A549 (cell line): ENCODE data around the gene PAFAH2. TPM values are rescaled to one million over a fixed set of nuclear protein-coding genes. Genes with fewer than 3 reads are reported as not detected.

Experiments
- ATAC-seq, 2 experiments: fragments of 200-7000 bp in 1 of 2; fragments of >200 bp in 1 of 2; cut with Nextera tagmentation in 1 of 2; cut with Tn5 transposase in 1 of 2; 3 replicates each; pipeline versions ENCODE4 v1.8.0 to v1.9.1; 2018 to 2020; ENCODE audit warnings: mild to moderate bottlenecking in 1 of 2, moderate library complexity in 1 of 2
- CTCF ChIA-PET: fragments of 300-600 bp; sonication (Branson Sonifier 250); formaldehyde crosslinking; extraction: SDS; loops from one replicate; lab custom pipeline; 2021; ENCODE audit warnings: antibody characterized with exemption, inconsistent platforms; lab: Yijun Ruan, JAX
- POLR2A ChIA-PET: fragments of 350-600 bp; formaldehyde crosslinking; extraction: SDS; loops from one replicate; lab custom pipeline; 2021; ENCODE audit warnings: antibody characterized with exemption, inconsistent platforms; lab: Yijun Ruan, JAX
- DNase-seq, 2 experiments: peaks; one replicate each; pipeline versions ENCODE4 v3.0.0 to v3.0.0-alpha.2; 2011 to 2016; ENCODE audit warnings: low read depth in 1 of 2, low spot score in 1 of 2
- FAIRE-seq: peaks from 2 replicates; lab custom pipeline; 2011; peaks lifted over from hg19 to GRCh38; lab: Jason Lieb, UNC
- H3K27ac ChIP-seq, 2 experiments: fragments of >200 bp; sonication (Bioruptor Twin); formaldehyde crosslinking; 3 replicates each; pipeline ENCODE4 v1.5.1; 2016 to 2017
- H3K4me1 ChIP-seq: fragments of >200 bp; sonication (Bioruptor Twin); formaldehyde crosslinking; 3 replicates; pipeline ENCODE4 v1.6.1; 2016
- H3K4me2 ChIP-seq: fragments of >200 bp; sonication (Bioruptor Twin); formaldehyde crosslinking; 3 replicates; pipeline ENCODE4 v1.6.1; 2016
- H3K4me3 ChIP-seq: fragments of >200 bp; sonication (Bioruptor Twin); formaldehyde crosslinking; 3 replicates; pipeline ENCODE4 v1.5.1; 2016
- H3K9me3 ChIP-seq: fragments of >200 bp; sonication (Bioruptor Twin); formaldehyde crosslinking; 3 replicates; pipeline ENCODE4 v1.6.1; 2016
- BHLHE40 ChIP-seq: IDR thresholded peaks from 2 replicates; pipeline ENCODE4 v1.6.1; 2012; ENCODE audit warnings: low read depth, low read length, inconsistent platforms
- CBX2 ChIP-seq: fragments of 200-600 bp; sonication (generic); IDR thresholded peaks from 2 replicates; pipeline ENCODE4 v1.6.1; 2016; ENCODE audit warnings: low read depth, mild to moderate bottlenecking, borderline replicate concordance
- CBX8 ChIP-seq: fragments of 200-600 bp; sonication (generic); IDR thresholded peaks from 2 replicates; pipeline ENCODE4 v1.6.1; 2016
- CHD2 ChIP-seq: fragments of 150-350 bp; IDR thresholded peaks from 2 replicates; pipeline ENCODE4 v1.6.1; 2014; ENCODE audit warnings: low read length; ENCODE audit not compliant: partially characterized antibody
- CHD4 ChIP-seq: fragments of 200-600 bp; sonication (generic); IDR thresholded peaks from 2 replicates; pipeline ENCODE4 v1.6.1; 2016; ENCODE audit warnings: antibody characterized with exemption, mild to moderate bottlenecking, borderline replicate concordance
- EHMT2 ChIP-seq: fragments of 200-600 bp; sonication (generic); IDR thresholded peaks from 2 replicates; pipeline ENCODE4 v1.6.1; 2016; ENCODE audit warnings: antibody characterized with exemption, low read depth, mild to moderate bottlenecking, moderate library complexity
- FOSL2 ChIP-seq, 2 experiments: fragments of 450-650 bp in 1 of 2; fragments of >200 bp in 1 of 2; sonication (Bioruptor Twin) in 1 of 2; formaldehyde crosslinking; IDR thresholded peaks; 2 replicates each; pipeline versions ENCODE4 v1.5.0 to v1.6.1; 2016 to 2020; ENCODE audit warnings: mild to moderate bottlenecking in 1 of 2, moderate library complexity in 1 of 2
- GATA3 ChIP-seq: IDR thresholded peaks from 2 replicates; pipeline ENCODE4 v1.6.1; 2012; ENCODE audit warnings: borderline replicate concordance
- HDAC2 ChIP-seq: fragments of 200-600 bp; sonication (generic); IDR thresholded peaks from 2 replicates; pipeline ENCODE4 v1.6.1; 2016
- JUNB ChIP-seq: fragments of >200 bp; sonication (Bioruptor Twin); formaldehyde crosslinking; IDR thresholded peaks from 2 replicates; pipeline ENCODE4 v1.6.1; 2016
- KDM1A ChIP-seq: fragments of 200-600 bp; sonication (generic); IDR thresholded peaks from 2 replicates; pipeline ENCODE4 v1.6.1; 2016; ENCODE audit warnings: low read depth, mild to moderate bottlenecking
- KDM5A ChIP-seq: fragments of 200-600 bp; sonication (generic); IDR thresholded peaks from 2 replicates; pipeline ENCODE4 v1.6.1; 2016; ENCODE audit warnings: antibody characterized with exemption, mild to moderate bottlenecking
- MAFK ChIP-seq: fragments of 450-650 bp; IDR thresholded peaks from 2 replicates; pipeline ENCODE4 v1.6.1; 2014; ENCODE audit not compliant: partially characterized antibody
- MAZ ChIP-seq: fragments of 150-350 bp; IDR thresholded peaks from 2 replicates; pipeline ENCODE4 v1.6.1; 2014; ENCODE audit warnings: antibody characterized with exemption, low read depth, low read length, borderline replicate concordance
- MYC ChIP-seq: IDR thresholded peaks from 2 replicates; pipeline ENCODE4 v1.6.1; 2012; ENCODE audit warnings: mild to moderate bottlenecking, inconsistent platforms, low read length, improper control_type of control experiment, borderline replicate concordance
- SREBF2 ChIP-seq: fragments of 450-650 bp; IDR thresholded peaks from 2 replicates; pipeline ENCODE4 v1.6.1; 2014; ENCODE audit warnings: mild to moderate bottlenecking, moderate library complexity
- ZFP36 ChIP-seq: fragments of 450-650 bp; IDR thresholded peaks from 2 replicates; pipeline ENCODE4 v1.6.1; 2014; ENCODE audit warnings: borderline replicate concordance; ENCODE audit not compliant: partially characterized antibody
- ZNF302 ChIP-seq: fragments of 250-450 bp; sonication (Bioruptor Pico); IDR thresholded peaks from 2 replicates; pipeline ENCODE4 v1.9.0; 2021; ENCODE audit warnings: inconsistent platforms, mild to moderate bottlenecking, moderate library complexity
- WGBS: methylation state at CpG from one replicate; pipeline ENCODE4 v1.1.6; 2017; ENCODE audit errors: missing lambda C conversion rate; 5-methylcytosine and 5-hydroxymethylcytosine counted together
- polyA plus RNA-seq, 4 experiments: library from polyadenylated mRNA; depleted of rRNA in 3 of 4; stranded (reverse); fragments of >200 nt; fragmentation: RNase III in 1 of 4; extraction: RNeasy Plus Mini Kit Qiagen cat#74134 plus additional on column Dnase treatment in 1 of 4; gene quantifications; 2 replicates in 3 of 4; 3 replicates in 1 of 4; pipeline ENCODE4 v1.2.3, GENCODE V29; 2011 to 2017
- TF ChIP-seq, protein P1 (sequence below): IDR thresholded peaks from 2 replicates; pipeline ENCODE4 v1.6.1; 2012
- TF ChIP-seq, protein P2 (sequence below): fragments of >200 bp; sonication (Bioruptor Twin); formaldehyde crosslinking; IDR thresholded peaks from 3 replicates; pipeline ENCODE4 v1.6.1; 2016
- TF ChIP-seq, protein P3 (sequence below): fragments of 250-450 bp; sonication (Bioruptor Pico); IDR thresholded peaks from 2 replicates; pipeline ENCODE4 v1.5.0; 2021; ENCODE audit warnings: mild to moderate bottlenecking, moderate library complexity, borderline replicate concordance
- TF ChIP-seq, protein P4 (sequence below): IDR thresholded peaks from 2 replicates; pipeline ENCODE4 v1.6.1; 2012; ENCODE audit warnings: low read depth, borderline replicate concordance

Gene PAFAH2
- polyA plus RNA-seq, 2 of the 4 experiments (the other 2 are of a cell fraction), result 6.3 to 13.7 TPM

DNA sequence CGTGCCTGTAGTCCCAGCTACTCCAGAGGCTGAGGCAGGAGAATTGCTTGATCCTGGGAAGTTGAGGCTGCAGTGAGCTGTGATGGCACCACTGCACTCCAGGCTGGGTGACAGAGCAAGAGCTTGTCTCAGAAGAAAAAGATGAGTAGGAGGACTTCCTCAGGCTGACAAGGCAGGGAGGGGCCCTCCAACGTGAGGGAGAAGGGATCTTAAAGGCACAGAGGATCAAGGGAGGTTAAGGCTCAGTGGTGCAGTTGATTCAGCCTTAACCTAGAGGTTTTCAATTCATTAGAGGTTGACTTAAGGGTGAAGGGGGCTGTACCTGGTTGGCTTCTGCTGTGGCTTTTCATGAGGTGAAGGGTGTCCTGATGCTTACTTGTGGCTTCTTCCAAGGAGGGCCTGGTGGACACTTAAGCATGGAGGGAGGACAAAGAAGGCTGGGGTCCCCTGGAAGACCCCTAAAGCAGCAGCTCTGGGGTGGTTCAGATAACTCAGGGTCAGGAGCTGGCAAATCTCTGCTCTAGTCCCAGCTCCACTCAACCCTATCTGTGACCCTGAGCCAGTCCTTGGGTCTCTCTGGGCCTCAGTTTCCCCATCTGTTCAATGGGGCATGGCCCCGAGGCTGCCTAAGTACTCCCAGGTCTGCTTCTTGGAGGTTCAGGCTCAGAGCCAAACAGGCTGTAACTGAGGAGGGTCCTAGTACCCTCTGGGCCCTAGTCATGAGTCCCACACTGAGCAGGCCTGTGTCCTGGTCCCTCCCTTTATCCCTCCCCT, 30.0 kb upstream of the PAFAH2 start:
- no peaks in the 10 kb centered on the region for H3K4me1 ChIP-seq
- no peak overlapping the region for H3K27ac ChIP-seq
- FAIRE-seq, result no peak
- no peak for DNase-seq
- H3K9me3 ChIP-seq, result no peaks in the 10 kb centered on the region
- H3K4me3 ChIP-seq, result no peak overlapping the region
- H3K4me2 ChIP-seq, result no peak overlapping the region
- TF ChIP-seq JUNB (no peak), MAFK (no peak), HDAC2 (no peak)
- TF ChIP-seq, protein P1, sequence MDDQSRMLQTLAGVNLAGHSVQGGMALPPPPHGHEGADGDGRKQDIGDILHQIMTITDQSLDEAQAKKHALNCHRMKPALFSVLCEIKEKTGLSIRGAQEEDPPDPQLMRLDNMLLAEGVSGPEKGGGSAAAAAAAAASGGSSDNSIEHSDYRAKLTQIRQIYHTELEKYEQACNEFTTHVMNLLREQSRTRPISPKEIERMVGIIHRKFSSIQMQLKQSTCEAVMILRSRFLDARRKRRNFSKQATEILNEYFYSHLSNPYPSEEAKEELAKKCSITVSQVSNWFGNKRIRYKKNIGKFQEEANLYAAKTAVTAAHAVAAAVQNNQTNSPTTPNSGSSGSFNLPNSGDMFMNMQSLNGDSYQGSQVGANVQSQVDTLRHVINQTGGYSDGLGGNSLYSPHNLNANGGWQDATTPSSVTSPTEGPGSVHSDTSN, result no peak
- CTCF ChIA-PET, result interaction anchor here (2.0 kb wide), 2 partner anchors 8 to 30 kb away, joined by 5 to 11 read pairs; partner anchors contain the start of gene PAFAH2
- POLR2A ChIA-PET, result interaction anchor here (0.6 kb wide), 1 partner anchor 181 kb away, joined by 3 read pairs; no protein-coding TSS in a partner anchor
- 0% methylated on average over 2 of the region's 3 CpGs for WGBS
- ATAC-seq, result peak in 1 of 2 experiments; percentile 29; a peak in 3 of 6 replicates

GRCh38 chr1:26025517-26025916, 27.7 kb upstream of the PAFAH2 start:
- Histone ChIP-seq H3K4me3 (no peak overlapping the region), H3K9me3 (no peaks in the 10 kb centered on the region), H3K27ac (no peak overlapping the region), H3K4me2 (no peak overlapping the region), H3K4me1 (no peaks in the 10 kb centered on the region)
- POLR2A ChIA-PET, result no interaction called here
- no peak for FAIRE-seq
- CTCF ChIA-PET, result interaction anchor here (1.3 kb wide), 1 partner anchor 10 kb away, joined by 5 read pairs; no protein-coding TSS in a partner anchor
- no peak for TF ChIP-seq CHD4
- no peak for TF ChIP-seq ZNF302
- no peak for TF ChIP-seq CHD2
- no peak for TF ChIP-seq KDM1A
- TF ChIP-seq CBX2, result no peak
- TF ChIP-seq, protein P2, sequence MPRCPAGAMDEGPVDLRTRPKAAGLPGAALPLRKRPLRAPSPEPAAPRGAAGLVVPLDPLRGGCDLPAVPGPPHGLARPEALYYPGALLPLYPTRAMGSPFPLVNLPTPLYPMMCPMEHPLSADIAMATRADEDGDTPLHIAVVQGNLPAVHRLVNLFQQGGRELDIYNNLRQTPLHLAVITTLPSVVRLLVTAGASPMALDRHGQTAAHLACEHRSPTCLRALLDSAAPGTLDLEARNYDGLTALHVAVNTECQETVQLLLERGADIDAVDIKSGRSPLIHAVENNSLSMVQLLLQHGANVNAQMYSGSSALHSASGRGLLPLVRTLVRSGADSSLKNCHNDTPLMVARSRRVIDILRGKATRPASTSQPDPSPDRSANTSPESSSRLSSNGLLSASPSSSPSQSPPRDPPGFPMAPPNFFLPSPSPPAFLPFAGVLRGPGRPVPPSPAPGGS, result no peak
- TF ChIP-seq BHLHE40, result no peak
- TF ChIP-seq CBX8, result no peak
- no peak for TF ChIP-seq ZFP36
- no peak for TF ChIP-seq GATA3
- no peak for TF ChIP-seq MYC
- TF ChIP-seq SREBF2, result no peak
- no peak for TF ChIP-seq FOSL2 (IDR thresholded peaks at IDR 0.05)
- no peak for TF ChIP-seq FOSL2 (CRISPR knock-in tag; IDR thresholded peaks at IDR 0.05)
- TF ChIP-seq, protein P3, sequence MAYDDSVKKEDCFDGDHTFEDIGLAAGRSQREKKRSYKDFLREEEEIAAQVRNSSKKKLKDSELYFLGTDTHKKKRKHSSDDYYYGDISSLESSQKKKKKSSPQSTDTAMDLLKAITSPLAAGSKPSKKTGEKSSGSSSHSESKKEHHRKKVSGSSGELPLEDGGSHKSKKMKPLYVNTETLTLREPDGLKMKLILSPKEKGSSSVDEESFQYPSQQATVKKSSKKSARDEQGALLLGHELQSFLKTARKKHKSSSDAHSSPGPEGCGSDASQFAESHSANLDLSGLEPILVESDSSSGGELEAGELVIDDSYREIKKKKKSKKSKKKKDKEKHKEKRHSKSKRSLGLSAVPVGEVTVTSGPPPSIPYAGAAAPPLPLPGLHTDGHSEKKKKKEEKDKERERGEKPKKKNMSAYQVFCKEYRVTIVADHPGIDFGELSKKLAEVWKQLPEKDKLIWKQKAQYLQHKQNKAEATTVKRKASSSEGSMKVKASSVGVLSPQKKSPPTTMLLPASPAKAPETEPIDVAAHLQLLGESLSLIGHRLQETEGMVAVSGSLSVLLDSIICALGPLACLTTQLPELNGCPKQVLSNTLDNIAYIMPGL (CRISPR knock-in tag), result no peak
- TF ChIP-seq JUNB, result no peak
- no peak for TF ChIP-seq MAZ
- TF ChIP-seq EHMT2, result no peak
- TF ChIP-seq, protein P4, sequence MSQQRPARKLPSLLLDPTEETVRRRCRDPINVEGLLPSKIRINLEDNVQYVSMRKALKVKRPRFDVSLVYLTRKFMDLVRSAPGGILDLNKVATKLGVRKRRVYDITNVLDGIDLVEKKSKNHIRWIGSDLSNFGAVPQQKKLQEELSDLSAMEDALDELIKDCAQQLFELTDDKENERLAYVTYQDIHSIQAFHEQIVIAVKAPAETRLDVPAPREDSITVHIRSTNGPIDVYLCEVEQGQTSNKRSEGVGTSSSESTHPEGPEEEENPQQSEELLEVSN, result no peak
- TF ChIP-seq KDM5A, result no peak
- no peak for DNase-seq
- no peak for ATAC-seq
- WGBS, result 71% methylated on average over 5 of the region's 5 CpGs
